Measurements from ENCODE around the gene DCTN1.

The DCTN1 gene

GRCh38 chr2:74396149-74396548, 16.0 kb upstream of the DCTN1 start:
- in situ Hi-C loops (cut with MboI; ENCODE audit: low sequenced_read_pairs, unreplicated experiment) = no loop called here
- TF ChIP-seq, protein P1, sequence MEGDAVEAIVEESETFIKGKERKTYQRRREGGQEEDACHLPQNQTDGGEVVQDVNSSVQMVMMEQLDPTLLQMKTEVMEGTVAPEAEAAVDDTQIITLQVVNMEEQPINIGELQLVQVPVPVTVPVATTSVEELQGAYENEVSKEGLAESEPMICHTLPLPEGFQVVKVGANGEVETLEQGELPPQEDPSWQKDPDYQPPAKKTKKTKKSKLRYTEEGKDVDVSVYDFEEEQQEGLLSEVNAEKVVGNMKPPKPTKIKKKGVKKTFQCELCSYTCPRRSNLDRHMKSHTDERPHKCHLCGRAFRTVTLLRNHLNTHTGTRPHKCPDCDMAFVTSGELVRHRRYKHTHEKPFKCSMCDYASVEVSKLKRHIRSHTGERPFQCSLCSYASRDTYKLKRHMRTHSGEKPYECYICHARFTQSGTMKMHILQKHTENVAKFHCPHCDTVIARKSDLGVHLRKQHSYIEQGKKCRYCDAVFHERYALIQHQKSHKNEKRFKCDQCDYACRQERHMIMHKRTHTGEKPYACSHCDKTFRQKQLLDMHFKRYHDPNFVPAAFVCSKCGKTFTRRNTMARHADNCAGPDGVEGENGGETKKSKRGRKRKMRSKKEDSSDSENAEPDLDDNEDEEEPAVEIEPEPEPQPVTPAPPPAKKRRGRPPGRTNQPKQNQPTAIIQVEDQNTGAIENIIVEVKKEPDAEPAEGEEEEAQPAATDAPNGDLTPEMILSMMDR (IDR thresholded peaks at IDR 0.05; ENCODE audit: borderline replicate concordance, control extremely low read depth, extremely low read depth, insufficient read depth, missing control alignments) = no peak
- no peak for DNase-seq (ENCODE audit: low spot score)

GRCh38 chr2:74393525-74393924, 13.4 kb upstream of the DCTN1 start:
- in situ Hi-C loops (cut with MboI; ENCODE audit: low sequenced_read_pairs, unreplicated experiment) = no loop called here
- no peak for DNase-seq (ENCODE audit: low spot score)
- TF ChIP-seq, protein P1 (IDR thresholded peaks at IDR 0.05; ENCODE audit: borderline replicate concordance, control extremely low read depth, extremely low read depth, insufficient read depth, missing control alignments) = no peak

DNA sequence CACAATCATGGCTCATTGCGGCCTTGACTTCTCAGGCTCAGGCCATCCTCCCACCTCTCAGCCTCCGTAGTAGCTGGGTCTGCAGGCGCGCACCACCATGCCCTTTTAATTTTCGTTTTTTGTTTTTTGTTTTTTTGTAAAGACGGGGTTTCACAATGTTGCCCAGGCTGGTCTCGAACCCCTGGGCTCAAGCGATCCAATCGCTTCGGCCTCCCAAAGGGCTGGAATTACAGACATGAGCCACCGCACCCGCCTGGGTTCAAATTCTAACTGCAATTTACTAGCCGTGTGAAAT, 12.3 kb upstream of the DCTN1 start:
- DNase-seq (ENCODE audit: low spot score) = no peak
- TF ChIP-seq, protein P1 (IDR thresholded peaks at IDR 0.05; ENCODE audit: borderline replicate concordance, control extremely low read depth, extremely low read depth, insufficient read depth, missing control alignments) = no peak
- in situ Hi-C loops (cut with MboI; ENCODE audit: low sequenced_read_pairs, unreplicated experiment) = no loop called here

DNA sequence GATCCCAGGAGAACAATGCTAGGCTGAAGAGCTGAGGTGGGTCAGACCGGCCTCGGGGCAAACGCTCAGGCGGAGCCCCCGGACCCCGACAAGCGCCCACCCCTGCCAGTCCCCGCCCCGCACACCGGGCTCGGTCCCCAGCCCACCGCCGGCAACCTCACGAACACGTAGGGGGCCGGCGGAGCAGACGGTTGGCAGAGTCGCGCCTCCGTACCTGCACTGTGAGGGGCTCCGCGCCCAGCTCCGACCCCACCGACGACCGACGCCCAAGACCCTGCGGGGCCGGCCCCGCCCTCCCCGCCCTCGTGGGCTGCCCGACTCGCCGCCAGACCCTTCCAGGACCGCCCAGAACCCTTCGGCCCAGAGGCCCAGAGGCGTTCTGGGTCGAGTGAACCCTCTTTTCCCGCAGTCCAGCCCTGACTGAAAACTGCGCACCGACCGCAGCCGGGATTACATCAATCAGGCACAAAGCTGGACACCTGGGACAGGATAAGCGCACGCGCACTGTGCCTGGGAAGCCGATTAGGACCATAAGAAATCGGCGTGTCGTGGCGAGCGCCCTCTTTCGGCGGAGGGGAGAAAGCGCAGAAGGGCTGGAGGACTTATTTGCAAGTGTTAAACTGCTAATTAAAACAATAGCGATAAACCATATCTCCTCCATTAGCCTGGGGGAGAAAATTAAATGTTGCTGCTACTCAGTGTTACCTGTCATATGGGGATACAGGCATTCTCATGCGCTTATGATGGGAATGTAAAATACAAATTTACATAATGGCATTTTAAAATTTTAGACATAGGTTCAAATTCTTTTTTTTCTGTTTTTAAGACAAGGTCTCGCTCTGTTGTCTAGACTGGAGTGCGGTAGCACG, 11.7 kb upstream of the DCTN1 start:
- TF ChIP-seq, protein P1 (IDR thresholded peaks at IDR 0.05; ENCODE audit: borderline replicate concordance, control extremely low read depth, extremely low read depth, insufficient read depth, missing control alignments) = peak; percentile 97
- peak; percentile 95 for DNase-seq (ENCODE audit: low spot score)
- in situ Hi-C loops (cut with MboI; ENCODE audit: low sequenced_read_pairs, unreplicated experiment) = no loop called here

DNA sequence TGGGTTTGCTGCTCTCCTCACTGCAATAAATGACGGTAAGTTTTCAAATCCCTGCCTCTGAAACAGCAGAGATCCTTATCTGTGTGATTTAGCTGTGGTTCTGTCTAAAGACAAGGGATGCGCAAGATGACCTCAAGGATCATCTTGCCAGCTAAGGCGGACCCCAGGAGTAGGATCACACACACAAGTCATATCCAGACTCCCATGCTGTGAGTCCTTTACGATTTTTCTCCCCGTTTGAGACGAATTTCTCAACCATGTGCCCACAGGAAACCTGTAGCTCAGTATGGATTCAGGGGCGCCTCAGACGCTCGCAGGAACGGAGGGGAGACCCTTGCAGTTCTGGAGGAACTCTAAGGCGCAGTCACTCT, 11.1 kb upstream of the DCTN1 start:
- no peak for DNase-seq (ENCODE audit: low spot score)
- TF ChIP-seq, protein P1 (IDR thresholded peaks at IDR 0.05; ENCODE audit: borderline replicate concordance, control extremely low read depth, extremely low read depth, insufficient read depth, missing control alignments) = no peak
- in situ Hi-C loops (cut with MboI; ENCODE audit: low sequenced_read_pairs, unreplicated experiment) = no loop called here

GRCh38 chr2:74390606-74391005, 10.5 kb upstream of the DCTN1 start:
- in situ Hi-C loops (cut with MboI; ENCODE audit: low sequenced_read_pairs, unreplicated experiment) = no loop called here
- TF ChIP-seq, protein P1 (IDR thresholded peaks at IDR 0.05; ENCODE audit: borderline replicate concordance, control extremely low read depth, extremely low read depth, insufficient read depth, missing control alignments) = no peak
- DNase-seq (ENCODE audit: low spot score) = no peak
